HG03135 (cell line): ENCODE results near the gene PNISR.

Experiments
- ATAC-seq: cut with Tn5 transposase; IDR thresholded peaks from one replicate; pipeline ENCODE4 v1.9.1; 2021; ENCODE audit warnings: mild to moderate bottlenecking, moderate library complexity; ENCODE audit not compliant: unreplicated experiment

The PNISR gene

GRCh38 chr6:99412065-99412464 is 13.0 kb downstream of the PNISR start:
- ATAC-seq, result no peak

- ATAC-seq, result no peak
These were observed 15.4 kb downstream of the PNISR start for GRCh38 chr6:99409672-99410071.

- ATAC-seq, result no peak
These were observed 18.0 kb downstream of the PNISR start for GRCh38 chr6:99407076-99407475.

- no peak for ATAC-seq
These were observed 22.7 kb downstream of the PNISR start for GRCh38 chr6:99402448-99402847.

- no peak for ATAC-seq
These were observed 27.8 kb downstream of the PNISR start for GRCh38 chr6:99397287-99397686.

- ATAC-seq, result peak; percentile 76
These were observed 31.2 kb downstream of the PNISR start, which contains the start of gene COQ3 for GRCh38 chr6:99393698-99394531. Gene COQ3, minus strand, starts transcription at chr6:99394195. Its CDS starts 16 bp downstream, at chr6:99394179.

- ATAC-seq, result peak; percentile 30
These were observed 31.8 kb downstream of the PNISR start for GRCh38 chr6:99393366-99393697.

GRCh38 chr6:99390896-99391295 is 34.2 kb downstream of the PNISR start:
- ATAC-seq, result no peak

- no peak for ATAC-seq
These were observed 40.6 kb downstream of the PNISR start for GRCh38 chr6:99384507-99384906.

GRCh38 chr6:99378636-99379035 is 46.5 kb downstream of the PNISR start:
- ATAC-seq, result no peak

- ATAC-seq, result no peak
These were observed 55.6 kb downstream of the PNISR start for GRCh38 chr6:99369533-99369932.

GRCh38 chr6:99366852-99367251 is 58.3 kb downstream of the PNISR start:
- no peak for ATAC-seq

GRCh38 chr6:99364026-99364425 is 61.1 kb downstream of the PNISR start:
- peak; percentile 68 for ATAC-seq

GRCh38 chr6:99362678-99363268 is 62.3 kb downstream of the PNISR start:
- no peak for ATAC-seq

- no peak for ATAC-seq
These were observed 65.3 kb downstream of the PNISR start for GRCh38 chr6:99359800-99360199.

- no peak for ATAC-seq
These were observed 68.5 kb downstream of the PNISR start for GRCh38 chr6:99356641-99357040.

- ATAC-seq, result no peak
These were observed 70.1 kb downstream of the PNISR start for GRCh38 chr6:99354983-99355382.

GRCh38 chr6:99353126-99353525 is 72.0 kb downstream of the PNISR start:
- ATAC-seq, result no peak

GRCh38 chr6:99350573-99350972 is 74.5 kb downstream of the PNISR start:
- ATAC-seq, result no peak

- peak; percentile 55 for ATAC-seq
These were observed 75.7 kb downstream of the PNISR start, which contains the start of gene FAXC for GRCh38 chr6:99349171-99350141. Gene FAXC, minus strand, starts transcription at chr6:99349674. Its CDS starts 302 bp downstream, at chr6:99349372.
